ENCODE results near the gene MNS1. TPM values are rescaled to one million over a fixed set of nuclear protein-coding genes. Genes with fewer than 3 reads are reported as not detected.

The MNS1 gene
- polyA plus RNA-seq, 1 experiment: 1.9 TPM

DNA sequence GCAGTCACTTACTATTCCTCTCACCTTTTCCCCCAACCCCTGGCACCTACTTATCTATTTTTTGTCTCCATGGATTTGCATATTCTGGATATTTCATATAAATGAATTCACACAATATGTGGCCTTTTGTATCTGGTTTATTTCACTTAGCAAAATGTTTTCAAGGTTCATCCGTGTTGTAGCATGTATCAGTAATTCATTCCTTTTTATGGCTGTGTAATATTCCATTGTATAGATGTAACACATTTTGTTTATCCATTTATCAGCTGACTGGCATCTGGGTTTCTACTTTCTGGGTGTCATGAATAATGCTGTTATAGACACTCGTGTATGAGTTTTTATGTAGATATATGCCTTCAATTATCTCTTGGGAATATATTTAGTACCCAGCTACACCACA, 5.8 kb downstream of the MNS1 start:
- TF ChIP-seq, protein P1, sequence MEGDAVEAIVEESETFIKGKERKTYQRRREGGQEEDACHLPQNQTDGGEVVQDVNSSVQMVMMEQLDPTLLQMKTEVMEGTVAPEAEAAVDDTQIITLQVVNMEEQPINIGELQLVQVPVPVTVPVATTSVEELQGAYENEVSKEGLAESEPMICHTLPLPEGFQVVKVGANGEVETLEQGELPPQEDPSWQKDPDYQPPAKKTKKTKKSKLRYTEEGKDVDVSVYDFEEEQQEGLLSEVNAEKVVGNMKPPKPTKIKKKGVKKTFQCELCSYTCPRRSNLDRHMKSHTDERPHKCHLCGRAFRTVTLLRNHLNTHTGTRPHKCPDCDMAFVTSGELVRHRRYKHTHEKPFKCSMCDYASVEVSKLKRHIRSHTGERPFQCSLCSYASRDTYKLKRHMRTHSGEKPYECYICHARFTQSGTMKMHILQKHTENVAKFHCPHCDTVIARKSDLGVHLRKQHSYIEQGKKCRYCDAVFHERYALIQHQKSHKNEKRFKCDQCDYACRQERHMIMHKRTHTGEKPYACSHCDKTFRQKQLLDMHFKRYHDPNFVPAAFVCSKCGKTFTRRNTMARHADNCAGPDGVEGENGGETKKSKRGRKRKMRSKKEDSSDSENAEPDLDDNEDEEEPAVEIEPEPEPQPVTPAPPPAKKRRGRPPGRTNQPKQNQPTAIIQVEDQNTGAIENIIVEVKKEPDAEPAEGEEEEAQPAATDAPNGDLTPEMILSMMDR (IDR thresholded peaks at IDR 0.05; ENCODE audit: low read depth, low read length): no peak
- no peak overlapping the region for H3K27ac ChIP-seq (ENCODE audit: low read depth, low read length)
- CTCF ChIA-PET: no interaction called here
- POLR2A ChIA-PET: no interaction called here
- no peak overlapping the region for H3K4me3 ChIP-seq (ENCODE audit: low read depth, low read length)
- H3K27me3 ChIP-seq (ENCODE audit: control insufficient read depth, insufficient read depth, low read length): no peaks in the 10 kb centered on the region
- H3K9me3 ChIP-seq (ENCODE audit: control insufficient read depth, insufficient read depth, low read length): no peaks in the 10 kb centered on the region
- no peak for DNase-seq (ENCODE audit: low read depth, low spot score)

DNA sequence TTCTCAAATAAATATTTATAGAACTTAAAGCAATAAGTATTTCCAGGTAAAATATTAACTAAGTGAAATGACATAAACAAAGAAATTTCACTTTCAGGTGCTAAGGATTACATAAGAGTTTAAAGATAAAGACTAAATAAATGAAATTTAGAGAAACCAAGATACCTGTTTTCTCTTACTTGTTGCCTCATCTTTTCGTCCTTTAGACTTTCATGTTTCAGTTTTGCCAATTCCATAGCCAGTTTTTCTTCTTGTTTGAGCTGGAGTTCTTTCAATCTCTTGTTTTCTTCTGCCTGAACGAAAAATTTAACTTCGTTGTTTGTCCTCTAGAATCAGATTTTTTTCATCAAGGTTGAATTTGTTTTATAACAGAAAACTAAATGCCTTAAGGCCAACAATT, 8.7 kb downstream of the MNS1 start:
- Histone ChIP-seq H3K27me3 (ENCODE audit: control insufficient read depth, insufficient read depth, low read length) (no peaks in the 10 kb centered on the region), H3K9me3 (ENCODE audit: control insufficient read depth, insufficient read depth, low read length) (no peaks in the 10 kb centered on the region), H3K4me3 (ENCODE audit: low read depth, low read length) (no peak overlapping the region), H3K27ac (ENCODE audit: low read depth, low read length) (no peak overlapping the region)
- POLR2A ChIA-PET: no interaction called here
- DNase-seq (ENCODE audit: low read depth, low spot score): no peak
- CTCF ChIA-PET: no interaction called here
- TF ChIP-seq, protein P1 (IDR thresholded peaks at IDR 0.05; ENCODE audit: low read depth, low read length): no peak

DNA sequence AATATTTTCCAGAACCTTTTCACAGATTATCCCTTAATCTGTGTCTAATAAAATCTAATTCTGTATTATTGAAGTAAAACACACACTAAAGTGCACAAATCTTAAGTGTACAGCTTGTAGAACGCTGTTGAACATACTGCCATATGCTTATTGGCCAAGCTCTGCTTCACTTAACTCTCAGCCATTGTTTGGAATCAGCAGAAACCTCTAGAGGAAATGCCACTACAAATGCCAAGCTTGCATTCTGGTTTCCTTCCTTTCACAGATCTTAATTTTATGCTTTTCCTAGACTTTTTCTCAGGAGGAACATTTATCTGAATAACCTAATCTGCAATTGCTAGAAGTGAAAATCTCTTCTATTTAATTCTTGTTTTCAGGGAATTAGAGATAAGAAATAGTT, 10.1 kb downstream of the MNS1 start:
- Histone ChIP-seq H3K9me3 (ENCODE audit: control insufficient read depth, insufficient read depth, low read length) (no peaks in the 10 kb centered on the region), H3K27ac (ENCODE audit: low read depth, low read length) (no peak overlapping the region), H3K27me3 (ENCODE audit: control insufficient read depth, insufficient read depth, low read length) (no peaks in the 10 kb centered on the region), H3K4me3 (ENCODE audit: low read depth, low read length) (no peak overlapping the region)
- CTCF ChIA-PET: interaction anchor here (0.8 to 1.4 kb wide), 2 partner anchors 36 to 206 kb away, joined by 3 to 4 read pairs; no protein-coding TSS in a partner anchor
- POLR2A ChIA-PET: no interaction called here
- DNase-seq (ENCODE audit: low read depth, low spot score): no peak
- TF ChIP-seq, protein P1 (IDR thresholded peaks at IDR 0.05; ENCODE audit: low read depth, low read length): no peak

DNA sequence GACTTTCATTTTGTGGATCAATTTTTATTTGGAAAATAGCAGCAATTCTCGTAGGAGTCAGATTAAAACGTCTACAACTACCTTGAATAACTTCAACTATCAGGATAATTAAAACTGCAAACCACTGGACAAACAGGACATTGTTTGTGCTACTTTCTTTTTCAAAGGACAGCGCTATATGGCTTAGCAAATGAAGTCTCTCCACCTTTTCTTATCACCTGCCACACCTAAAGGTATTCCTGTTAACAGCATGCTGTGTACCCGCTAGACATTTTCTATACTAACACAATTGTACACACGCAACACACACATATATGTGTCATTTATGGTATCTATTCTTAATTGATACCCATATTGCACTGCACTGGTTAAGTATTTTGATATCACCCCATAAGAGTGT, 19.2 kb downstream of the MNS1 start:
- TF ChIP-seq, protein P1 (IDR thresholded peaks at IDR 0.05; ENCODE audit: low read depth, low read length): no peak
- Histone ChIP-seq H3K9me3 (ENCODE audit: control insufficient read depth, insufficient read depth, low read length) (no peaks in the 10 kb centered on the region), H3K27me3 (ENCODE audit: control insufficient read depth, insufficient read depth, low read length) (no peaks in the 10 kb centered on the region), H3K27ac (ENCODE audit: low read depth, low read length) (no peak overlapping the region), H3K4me3 (ENCODE audit: low read depth, low read length) (no peak overlapping the region)
- ChIA-PET POLR2A (no interaction called here), CTCF (no interaction called here)
- DNase-seq (ENCODE audit: low read depth, low spot score): no peak

DNA sequence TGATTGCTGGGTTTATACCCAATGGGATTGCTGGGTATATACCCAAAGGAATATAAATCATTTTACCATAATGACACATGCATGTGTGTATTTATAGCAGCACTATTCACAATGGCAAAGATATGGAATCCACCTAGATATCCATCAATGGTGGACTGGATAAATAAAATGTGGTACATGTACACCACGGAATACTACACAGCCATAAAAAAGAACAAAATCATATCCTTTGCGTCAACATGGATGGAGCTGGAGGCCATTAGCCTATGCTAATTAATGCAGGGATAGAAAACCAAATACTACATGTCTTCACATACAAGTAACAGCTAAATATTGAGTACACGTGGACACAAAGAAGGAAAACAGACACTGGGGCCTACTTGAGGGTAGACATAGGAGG, 22.6 kb downstream of the MNS1 start:
- no peaks in the 10 kb centered on the region for H3K27me3 ChIP-seq (ENCODE audit: control insufficient read depth, insufficient read depth, low read length)
- H3K27ac ChIP-seq (ENCODE audit: low read depth, low read length): no peak overlapping the region
- CTCF ChIA-PET: no interaction called here
- DNase-seq (ENCODE audit: low read depth, low spot score): no peak
- H3K9me3 ChIP-seq (ENCODE audit: control insufficient read depth, insufficient read depth, low read length): no peaks in the 10 kb centered on the region
- TF ChIP-seq, protein P1 (IDR thresholded peaks at IDR 0.05; ENCODE audit: low read depth, low read length): no peak
- POLR2A ChIA-PET: no interaction called here
- no peak overlapping the region for H3K4me3 ChIP-seq (ENCODE audit: low read depth, low read length)
